Measurements from ENCODE around the gene CACNA1G.

Gene CACNA1G

GRCh38 chr17:50565402-50566350, 5.2 kb downstream of the CACNA1G start:
- Histone ChIP-seq H3K27ac (ENCODE audit: low read depth, low read length) (no peak overlapping the region), H3K4me1 (ENCODE audit: control insufficient read depth, low read length) (peaks cover 5% of the 10 kb centered on the region), H3K27me3 (ENCODE audit: control insufficient read depth, low read length) (peaks cover 45% of the 10 kb centered on the region), H3K9me3 (ENCODE audit: control insufficient read depth, insufficient read depth, low read length) (no peaks in the 10 kb centered on the region), H3K4me2 (ENCODE audit: low read length) (no peak overlapping the region), H3K36me3 (ENCODE audit: control insufficient read depth, low read length) (no peaks in the 10 kb centered on the region), H4K20me1 (ENCODE audit: control insufficient read depth, insufficient read depth, low read depth, low read length) (0 out of 2 replicates have a peak, but pooled peaks cover 4% of the 10 kb centered on the region), H3K9me2 (replicated peaks; ENCODE audit: control insufficient read depth, low read length) (no peaks in the 10 kb centered on the region), H3K4me3 (ENCODE audit: low read length) (no peak overlapping the region), H3F3A (ENCODE audit: control insufficient read depth, insufficient read depth) (no peaks in the 10 kb centered on the region), H3K79me2 (ENCODE audit: control insufficient read depth, low read length) (no peaks in the 10 kb centered on the region)
- TF ChIP-seq EZH2phosphoT487 (IDR thresholded peaks at IDR 0.05; ENCODE audit: borderline replicate concordance, low read length) = no peak
- no peak for TF ChIP-seq CTCF (IDR thresholded peaks at IDR 0.05; ENCODE audit: low read depth, low read length, poor library complexity, severe bottlenecking)

- Histone ChIP-seq H3K79me2 (ENCODE audit: control insufficient read depth, low read length) (no peaks in the 10 kb centered on the region), H4K20me1 (ENCODE audit: control insufficient read depth, insufficient read depth, low read depth, low read length) (0 out of 2 replicates have a peak, but pooled peaks cover 4% of the 10 kb centered on the region), H3K9me3 (ENCODE audit: control insufficient read depth, insufficient read depth, low read length) (no peaks in the 10 kb centered on the region), H3K36me3 (ENCODE audit: control insufficient read depth, low read length) (no peaks in the 10 kb centered on the region), H3K27me3 (ENCODE audit: control insufficient read depth, low read length) (peaks cover 41% of the 10 kb centered on the region), H3F3A (ENCODE audit: control insufficient read depth, insufficient read depth) (no peaks in the 10 kb centered on the region), H3K4me2 (ENCODE audit: low read length) (no peak overlapping the region), H3K4me1 (ENCODE audit: control insufficient read depth, low read length) (no peaks in the 10 kb centered on the region), H3K9me2 (replicated peaks; ENCODE audit: control insufficient read depth, low read length) (no peaks in the 10 kb centered on the region), H3K4me3 (ENCODE audit: low read length) (no peak overlapping the region), H3K27ac (ENCODE audit: low read depth, low read length) (no peak overlapping the region)
- TF ChIP-seq CTCF (IDR thresholded peaks at IDR 0.05; ENCODE audit: low read depth, low read length, poor library complexity, severe bottlenecking) (no peak), EZH2phosphoT487 (IDR thresholded peaks at IDR 0.05; ENCODE audit: borderline replicate concordance, low read length) (no peak)
These were observed 6.4 kb downstream of the CACNA1G start for GRCh38 chr17:50566886-50567285.

GRCh38 chr17:50568659-50569058, 8.1 kb downstream of the CACNA1G start:
- Histone ChIP-seq H3K27me3 (ENCODE audit: control insufficient read depth, low read length) (peaks cover 26% of the 10 kb centered on the region), H3K9me2 (replicated peaks; ENCODE audit: control insufficient read depth, low read length) (no peaks in the 10 kb centered on the region), H3F3A (ENCODE audit: control insufficient read depth, insufficient read depth) (no peaks in the 10 kb centered on the region), H4K20me1 (ENCODE audit: control insufficient read depth, insufficient read depth, low read depth, low read length) (0 out of 2 replicates have a peak, but pooled peaks cover 4% of the 10 kb centered on the region), H3K27ac (ENCODE audit: low read depth, low read length) (no peak overlapping the region), H3K4me2 (ENCODE audit: low read length) (no peak overlapping the region), H3K9me3 (ENCODE audit: control insufficient read depth, insufficient read depth, low read length) (no peaks in the 10 kb centered on the region), H3K4me3 (ENCODE audit: low read length) (no peak overlapping the region), H3K36me3 (ENCODE audit: control insufficient read depth, low read length) (no peaks in the 10 kb centered on the region), H3K4me1 (ENCODE audit: control insufficient read depth, low read length) (no peaks in the 10 kb centered on the region), H3K79me2 (ENCODE audit: control insufficient read depth, low read length) (no peaks in the 10 kb centered on the region)
- TF ChIP-seq EZH2phosphoT487 (IDR thresholded peaks at IDR 0.05; ENCODE audit: borderline replicate concordance, low read length) (no peak), CTCF (IDR thresholded peaks at IDR 0.05; ENCODE audit: low read depth, low read length, poor library complexity, severe bottlenecking) (no peak)
